Stimulated activated CD4-positive, alpha-beta T cell treated with anti-CD3 and anti-CD28 coated beads, Interleukin-1b, Interleukin-23, amount 100 ng/mL, for 1 hour (primary cell): Measurements from ENCODE around the gene FHIT.

Experiments
- DNase-seq, 2 donors: peaks; one replicate each; pipeline ENCODE4 v3.0.0-alpha.2; 2020; ENCODE audit warnings: low read depth in 2 of 2

The FHIT gene

DNA sequence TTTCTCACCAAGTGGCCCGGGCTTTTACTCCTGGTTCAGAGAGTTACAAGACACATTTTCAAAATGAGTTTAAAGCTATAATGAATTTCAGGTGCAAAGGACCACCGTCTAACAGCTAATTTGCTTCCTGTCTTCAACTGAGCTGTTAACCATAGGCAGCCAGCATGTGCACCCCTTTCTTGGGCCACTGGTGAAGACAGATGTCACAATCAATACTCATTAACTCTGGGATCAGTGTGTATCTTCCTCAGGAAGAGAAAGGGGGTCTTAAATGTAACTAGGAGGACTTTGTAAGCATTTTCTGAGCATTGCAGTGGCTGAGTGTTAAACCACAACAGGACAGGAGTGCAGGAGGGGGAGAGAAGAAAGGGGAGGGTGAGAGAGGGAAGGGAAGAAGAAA, 1450.8 kb downstream of the FHIT start:
- DNase-seq: no peak

DNA sequence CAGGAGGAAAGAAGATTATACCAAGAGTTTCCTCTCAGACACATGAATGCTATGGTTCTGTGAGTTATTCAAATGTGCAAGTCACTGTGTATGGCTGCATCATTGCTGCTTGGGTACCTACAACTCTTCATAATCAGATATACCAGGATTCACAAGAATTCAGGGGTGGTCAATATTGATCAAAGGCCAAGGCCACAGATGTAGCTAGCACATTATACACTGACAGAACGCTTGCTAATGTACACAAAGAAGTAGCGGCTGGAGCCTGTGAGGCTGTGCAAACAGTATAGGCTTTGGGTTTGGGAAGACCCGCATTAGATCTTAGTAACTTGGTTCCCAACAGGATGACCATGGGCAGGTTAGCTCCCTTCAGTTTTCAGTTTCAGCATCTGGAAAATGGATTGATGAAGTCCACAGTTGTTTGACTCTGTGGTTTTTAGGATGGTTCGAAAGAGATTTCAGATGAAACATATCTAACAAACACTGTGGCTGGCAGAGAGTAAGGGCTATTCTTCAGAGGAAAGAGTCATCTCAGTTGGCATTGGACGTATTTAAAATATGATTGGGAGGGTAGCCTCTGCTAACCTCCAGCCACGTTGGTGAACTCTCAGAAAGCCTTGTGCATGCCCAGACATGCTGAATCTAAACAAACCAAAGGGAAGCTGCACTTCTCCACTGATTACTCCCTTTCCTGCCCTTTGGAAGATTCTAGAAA, 1452.7 kb downstream of the FHIT start:
- no peak for DNase-seq

DNA sequence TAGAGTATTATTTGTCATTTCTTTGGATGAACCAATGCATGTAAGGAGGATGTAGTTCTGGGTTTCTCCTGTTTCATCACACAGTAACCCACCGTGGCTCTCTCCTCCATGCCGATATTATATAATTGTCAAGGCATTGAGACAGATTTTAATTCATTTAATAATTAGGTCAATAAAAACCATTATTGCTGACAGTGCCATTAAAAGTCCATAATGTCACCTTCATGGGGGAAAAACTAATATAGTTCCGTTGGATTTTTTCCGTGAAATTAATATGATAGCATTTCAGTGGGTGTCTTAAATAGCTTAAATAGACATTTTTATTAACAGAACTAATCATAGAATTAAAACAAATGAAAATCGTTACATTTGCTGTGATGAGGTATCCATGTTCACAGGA, 1453.7 kb downstream of the FHIT start:
- DNase-seq: no peak

DNA sequence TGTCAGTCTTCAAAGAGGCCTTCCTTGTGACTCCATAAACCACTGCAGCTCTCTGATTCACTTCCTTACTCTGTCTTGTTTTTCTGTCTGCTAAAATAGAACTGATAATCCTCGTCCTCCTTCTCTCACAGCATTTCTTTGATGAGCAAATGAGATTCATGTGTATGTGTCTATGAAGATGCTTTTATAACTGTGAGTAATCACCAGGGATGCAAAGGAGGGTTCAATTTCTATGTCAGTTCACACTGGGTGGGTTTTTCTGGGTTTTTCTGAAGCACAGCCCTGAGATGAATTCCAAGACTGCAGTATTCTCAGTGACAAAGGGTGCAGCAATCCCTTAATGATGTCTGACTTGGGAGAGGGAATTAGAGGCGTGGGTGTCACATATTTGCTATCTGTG, 1454.8 kb downstream of the FHIT start:
- no peak for DNase-seq

DNA sequence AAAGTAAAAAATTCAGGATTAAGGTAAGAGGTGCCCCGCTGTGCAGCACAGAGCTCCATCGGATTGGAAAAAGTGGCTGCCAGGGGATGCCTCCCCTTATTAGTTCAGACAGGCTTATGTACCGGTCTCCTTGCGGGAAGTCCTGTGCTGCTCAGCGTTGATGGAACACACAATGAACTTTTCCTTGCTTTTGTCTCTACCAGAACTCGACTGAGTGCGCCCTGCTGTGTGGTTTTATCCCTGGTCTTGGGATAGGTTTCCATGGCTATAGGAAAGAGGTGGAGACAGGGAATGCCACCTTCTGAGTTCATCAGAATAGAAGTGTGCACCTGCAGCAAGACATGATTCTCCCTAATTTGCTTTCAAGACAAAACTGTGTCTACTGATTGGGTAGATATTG, 1455.5 kb downstream of the FHIT start:
- DNase-seq: no peak

DNA sequence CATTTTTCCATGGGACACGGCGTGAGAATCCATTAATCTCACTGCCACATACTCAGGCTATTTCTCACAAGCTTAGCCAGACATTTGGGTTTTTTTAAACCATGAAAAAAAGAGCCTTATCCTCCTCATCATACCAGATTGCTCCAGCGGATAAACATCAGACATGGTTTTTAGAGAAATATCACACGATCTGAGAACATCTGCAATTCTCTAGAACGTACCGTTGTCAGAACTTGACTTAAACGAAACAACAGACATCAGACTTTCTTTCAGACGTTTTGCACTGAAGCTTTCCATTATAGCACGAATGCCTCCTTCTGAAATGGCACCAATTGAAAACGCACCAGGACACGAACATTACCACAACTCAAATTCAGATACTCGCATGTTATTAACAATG, 1457.3 kb downstream of the FHIT start:
- no peak for DNase-seq

DNA sequence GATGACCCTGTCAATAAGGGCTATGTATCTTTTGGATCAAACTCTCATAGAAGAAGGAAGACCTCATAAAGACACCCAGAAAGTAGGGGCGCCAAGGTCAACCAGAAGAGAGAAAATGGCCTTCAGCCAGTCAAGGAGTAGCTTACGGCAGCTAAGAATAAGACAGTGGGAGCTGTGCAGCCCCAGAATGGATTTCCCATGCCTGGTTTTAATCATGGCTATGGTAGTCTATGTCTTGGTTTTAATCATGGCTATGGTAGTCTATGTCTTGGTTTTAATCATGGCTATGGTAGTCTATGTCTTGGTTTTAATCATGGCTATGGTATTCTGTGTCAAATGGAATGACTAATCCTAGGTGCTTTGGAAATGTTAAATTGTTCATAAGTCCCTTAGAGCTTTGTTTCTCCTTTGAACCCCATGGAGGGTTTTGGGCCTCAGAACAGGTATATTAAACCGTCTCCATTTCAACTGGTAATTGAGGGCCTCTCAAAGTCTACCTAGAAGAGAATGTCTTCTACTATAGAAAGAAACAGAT, 1459.4 kb downstream of the FHIT start:
- DNase-seq: no peak

DNA sequence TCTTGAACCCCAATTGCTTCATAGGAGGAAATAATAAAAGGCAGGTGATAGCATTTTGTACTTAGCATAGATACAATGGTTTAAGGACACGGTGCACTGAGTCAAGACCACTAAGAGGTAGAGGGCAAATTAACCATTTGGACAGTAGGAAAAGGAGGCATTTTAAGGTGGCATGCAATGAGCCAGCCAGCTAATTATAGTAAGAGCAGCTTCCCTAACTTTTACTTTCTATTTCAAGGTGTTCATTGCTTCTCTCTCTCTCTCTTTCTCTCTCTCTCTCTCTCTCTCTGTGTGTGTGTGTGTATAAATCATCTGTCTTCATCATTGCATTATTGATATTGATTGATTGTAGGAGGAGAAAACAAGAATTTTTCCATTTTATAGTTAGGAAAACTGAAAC, 1461.0 kb downstream of the FHIT start:
- DNase-seq: no peak

DNA sequence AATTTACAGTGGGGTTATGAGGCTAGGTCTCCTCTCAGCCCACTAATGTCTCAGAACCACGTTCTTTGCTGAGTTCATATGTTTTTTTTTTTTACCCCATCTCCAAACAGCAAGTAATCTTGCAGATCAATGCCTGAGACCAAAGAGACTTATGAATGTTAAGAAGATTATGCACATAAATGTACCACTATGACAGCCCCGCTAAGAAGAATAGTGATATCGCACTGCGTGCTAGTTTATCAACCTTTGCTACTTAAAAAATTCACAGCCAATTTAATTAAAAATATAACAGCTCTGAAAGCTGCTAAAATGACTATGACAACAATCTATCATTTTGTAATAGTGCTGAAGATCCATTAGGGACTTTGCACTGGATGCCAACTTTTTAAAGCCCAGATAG, 1462.5 kb downstream of the FHIT start:
- DNase-seq: no peak

DNA sequence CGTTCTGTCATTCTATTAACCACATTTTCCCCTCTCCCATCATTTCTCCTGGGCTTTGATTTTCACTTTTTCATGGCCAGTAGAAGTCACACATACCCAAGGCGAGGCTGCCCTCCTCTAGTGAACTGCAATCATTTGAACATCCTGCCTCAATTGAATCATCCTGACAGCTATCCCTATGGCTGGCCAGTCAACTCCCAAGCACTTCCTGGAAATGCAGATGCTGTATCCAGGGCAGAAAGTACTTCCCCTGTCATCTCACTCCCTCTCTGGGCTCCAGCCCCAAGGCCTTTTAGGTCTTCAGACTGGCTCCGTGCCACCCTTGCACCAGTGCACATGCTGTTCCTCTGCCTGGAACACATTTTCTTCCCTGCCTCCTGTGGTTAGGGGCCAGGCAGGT, 1463.1 kb downstream of the FHIT start:
- DNase-seq: no peak

DNA sequence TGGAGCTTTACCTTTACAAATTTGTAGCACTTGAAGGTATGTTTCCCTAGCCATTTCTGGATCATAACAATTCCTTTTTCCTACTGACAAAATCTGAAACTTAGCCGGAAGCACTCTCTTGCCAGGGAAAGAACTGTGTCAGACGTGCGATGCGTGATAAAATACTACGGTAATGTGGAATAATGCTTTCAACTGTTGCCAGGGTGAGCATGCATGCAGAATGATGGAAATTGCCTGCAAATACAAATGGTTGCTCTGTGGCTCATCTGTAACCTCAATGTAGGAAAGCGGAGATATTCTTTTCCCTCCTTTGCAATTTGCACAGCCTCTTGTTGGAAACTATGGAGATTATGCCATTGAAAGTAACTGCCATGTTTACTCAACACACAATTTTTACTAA, 1464.9 kb downstream of the FHIT start:
- no peak for DNase-seq

DNA sequence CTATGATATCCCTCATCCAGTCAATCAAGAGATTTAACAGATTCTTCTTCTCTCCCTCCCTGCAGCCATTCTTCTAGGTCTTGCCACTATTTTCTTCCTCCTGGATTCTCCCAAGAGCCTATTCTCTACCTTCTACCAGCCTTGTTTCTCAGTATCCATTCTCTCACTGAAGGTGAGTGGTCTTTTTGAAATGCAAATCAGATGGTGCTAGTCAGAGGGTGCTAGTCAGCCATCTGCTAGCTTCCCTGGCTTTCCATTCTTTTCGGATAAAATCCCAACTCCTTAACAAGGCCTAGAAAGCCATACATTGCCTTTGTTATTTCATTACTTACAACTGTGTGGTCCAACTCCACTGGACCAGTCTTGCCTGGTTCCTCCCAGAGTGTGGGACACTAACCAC, 1467.1 kb downstream of the FHIT start:
- DNase-seq: no peak

DNA sequence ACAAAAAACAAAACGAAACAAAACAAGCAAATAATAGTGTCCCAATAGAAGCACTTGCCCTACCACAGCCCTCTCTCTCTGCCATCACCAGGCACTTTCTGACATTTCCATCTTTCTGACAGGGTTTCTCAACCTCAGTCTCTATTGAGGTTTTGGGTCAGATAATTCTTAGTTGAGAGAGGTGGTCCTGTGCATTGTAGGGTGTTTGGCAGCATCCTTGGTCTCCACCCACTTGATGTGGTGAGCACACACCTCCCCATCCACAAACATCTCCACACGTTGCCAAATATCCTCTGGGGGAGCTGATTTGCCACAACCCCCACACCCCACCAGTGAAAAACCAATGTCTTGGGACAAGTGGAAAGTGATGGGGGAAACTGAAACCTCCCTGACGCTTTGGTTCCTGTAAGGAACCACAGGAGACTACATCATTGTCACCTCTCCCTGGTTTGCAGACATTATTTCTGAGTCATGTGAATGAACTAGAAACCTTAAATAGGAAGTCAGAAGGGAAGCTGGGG, 1467.7 kb downstream of the FHIT start:
- no peak for DNase-seq

DNA sequence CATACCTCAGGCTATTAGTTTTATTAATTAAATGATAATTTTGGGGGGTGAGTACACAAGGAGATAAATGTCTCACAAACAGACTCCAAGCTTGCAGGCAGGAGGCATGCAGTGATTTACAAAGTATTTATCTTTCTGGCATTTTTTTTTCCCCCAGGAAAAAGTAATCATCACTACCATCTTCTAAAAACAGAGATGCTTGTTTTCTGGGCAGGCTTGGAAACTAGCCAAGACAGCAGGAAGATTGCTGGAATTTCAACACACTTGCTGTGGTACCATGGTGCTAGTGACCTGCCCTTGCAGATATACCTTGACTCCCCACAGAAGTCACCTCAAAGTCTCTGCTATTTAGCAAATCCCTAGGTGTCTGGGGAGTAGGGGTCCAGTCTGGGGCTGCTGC, 1468.6 kb downstream of the FHIT start:
- DNase-seq: no peak

DNA sequence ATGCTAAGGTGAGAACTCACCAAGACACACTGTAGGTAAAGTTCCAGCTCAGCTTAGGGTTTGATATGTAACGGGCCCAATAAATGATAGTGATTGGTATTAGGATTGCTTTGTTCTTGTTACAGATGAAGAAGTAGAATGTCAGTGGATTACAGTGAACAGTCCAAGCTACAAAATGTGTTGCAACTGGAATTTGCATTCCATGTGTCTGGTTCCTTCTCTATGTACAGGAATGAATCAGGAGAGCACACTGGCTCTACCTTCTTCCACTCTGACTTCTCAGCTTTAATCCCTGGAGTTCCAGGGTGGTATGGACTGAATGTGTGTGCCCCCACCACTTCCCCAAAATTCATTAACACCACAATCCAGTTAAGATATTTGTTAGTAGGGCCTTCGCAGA, 1471.0 kb downstream of the FHIT start:
- DNase-seq: no peak

DNA sequence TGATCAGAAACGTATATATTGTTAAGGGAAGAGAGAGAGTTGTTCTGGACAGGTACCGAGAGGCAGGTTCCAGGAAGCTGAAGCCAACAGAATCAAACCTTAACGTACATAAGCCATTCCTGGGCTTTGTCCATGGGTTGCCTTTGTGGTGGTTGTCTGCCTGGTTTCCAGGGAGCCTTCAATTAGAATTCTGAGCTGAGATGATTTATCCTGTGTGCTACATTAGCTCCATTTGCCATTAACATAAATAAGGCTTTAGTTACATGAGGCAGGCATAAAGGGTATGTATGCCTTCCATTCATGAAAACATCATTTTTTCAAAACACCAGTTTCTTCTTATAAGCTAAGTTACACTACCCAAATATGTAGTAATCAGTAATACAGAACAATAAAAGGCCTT, 1472.0 kb downstream of the FHIT start:
- no peak for DNase-seq

DNA sequence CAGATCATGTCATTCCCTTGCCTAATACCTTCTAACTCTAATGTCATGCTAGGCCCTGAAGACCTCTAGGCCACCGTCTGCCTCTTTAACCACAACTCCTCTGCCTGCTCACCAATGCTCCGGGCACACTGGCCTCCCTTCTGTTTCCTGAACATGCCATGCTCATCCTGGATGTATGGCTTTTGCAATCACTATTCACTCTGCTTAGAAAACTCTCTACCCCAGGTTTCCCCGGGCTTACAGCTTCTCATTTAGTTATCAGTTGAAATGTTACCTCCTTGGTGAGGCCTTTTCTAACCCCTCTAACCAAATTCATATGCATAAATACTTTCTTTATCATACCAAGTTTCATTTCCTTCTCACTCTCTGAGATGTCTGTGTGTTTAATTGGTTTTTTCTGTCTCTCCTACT, 1473.6 kb downstream of the FHIT start:
- DNase-seq: no peak

DNA sequence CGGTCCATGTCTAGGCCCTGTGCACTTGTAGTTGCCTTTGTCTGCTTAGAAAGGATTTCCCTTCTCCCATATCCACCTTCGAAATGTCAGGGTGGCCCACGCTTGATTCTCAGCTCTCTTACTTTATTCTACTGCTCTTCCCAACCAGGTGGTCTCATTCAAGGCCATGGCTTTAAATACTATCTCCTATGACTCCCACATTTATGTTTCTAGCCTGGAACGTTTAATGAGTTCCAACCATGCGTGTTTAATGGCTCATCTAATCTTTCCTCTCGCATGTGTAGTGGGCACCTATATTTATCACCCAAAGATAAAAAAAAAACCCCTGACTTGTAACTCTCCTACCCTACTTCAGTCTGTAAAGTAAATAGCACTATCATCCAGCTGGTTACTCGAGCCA, 1474.2 kb downstream of the FHIT start:
- no peak for DNase-seq

DNA sequence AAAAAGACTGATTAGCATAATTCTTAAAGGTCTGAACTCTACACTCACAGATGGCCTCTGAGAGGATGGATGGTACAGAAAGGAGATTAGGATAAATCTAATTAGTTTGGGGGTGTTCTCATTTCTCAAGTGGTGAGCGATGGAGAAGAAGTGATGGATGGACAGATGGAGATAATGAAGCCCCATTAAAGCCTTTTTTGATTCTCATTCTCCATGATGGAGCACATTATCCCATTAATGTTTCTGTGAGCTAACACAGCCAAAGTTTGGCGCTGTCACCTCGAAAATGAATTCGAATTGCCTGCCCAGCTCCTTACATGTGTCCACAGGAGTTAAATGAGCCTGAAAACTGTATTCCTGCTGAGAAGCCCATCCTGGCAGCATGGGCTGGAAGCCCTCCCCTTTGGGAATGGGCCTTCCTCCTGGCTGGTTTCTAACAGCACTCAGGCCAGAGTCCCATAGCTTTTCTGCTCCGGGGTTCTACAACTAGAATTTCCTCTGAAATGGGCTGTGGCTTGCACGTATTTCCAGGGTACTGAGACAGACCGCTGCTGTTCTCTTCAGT, 1475.4 kb downstream of the FHIT start:
- DNase-seq: no peak

DNA sequence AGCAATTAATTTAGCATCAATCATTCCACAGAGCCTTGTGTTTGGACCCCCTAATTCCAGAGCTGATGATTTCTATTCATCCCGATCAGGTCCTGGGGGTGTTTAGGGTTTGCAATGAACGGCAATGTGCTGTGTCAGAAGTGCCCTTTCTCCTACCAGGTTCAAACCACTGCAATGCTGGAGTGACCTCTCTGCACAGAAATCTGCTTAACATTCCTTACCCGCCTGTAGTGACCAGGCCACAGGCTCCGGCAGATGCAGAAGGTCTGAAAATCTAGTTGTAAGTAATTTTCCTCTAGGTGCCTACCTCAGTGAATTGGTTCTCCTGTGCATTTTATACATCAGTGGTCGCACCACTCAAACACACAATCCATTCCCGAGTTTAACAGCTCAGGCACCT, 1476.1 kb downstream of the FHIT start:
- DNase-seq: no peak

DNA sequence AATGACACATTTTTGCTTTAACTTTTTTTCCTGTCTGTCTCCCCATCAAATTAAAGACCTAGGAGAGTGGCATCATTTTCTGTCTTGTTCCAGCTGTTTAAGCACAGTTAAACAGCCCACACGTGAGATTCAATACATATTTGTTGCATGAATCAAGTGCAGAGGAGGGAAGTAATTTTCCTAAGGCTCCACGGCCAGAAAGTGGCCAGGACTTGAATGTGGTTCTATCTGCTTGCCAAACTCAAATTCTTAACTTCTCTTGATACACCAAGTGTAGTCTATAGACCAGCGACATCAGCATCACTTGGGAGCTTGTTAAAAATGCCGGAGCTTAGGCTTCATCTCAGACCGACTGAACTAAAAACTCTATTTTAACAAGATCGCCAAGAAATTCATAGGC, 1476.6 kb downstream of the FHIT start:
- no peak for DNase-seq

DNA sequence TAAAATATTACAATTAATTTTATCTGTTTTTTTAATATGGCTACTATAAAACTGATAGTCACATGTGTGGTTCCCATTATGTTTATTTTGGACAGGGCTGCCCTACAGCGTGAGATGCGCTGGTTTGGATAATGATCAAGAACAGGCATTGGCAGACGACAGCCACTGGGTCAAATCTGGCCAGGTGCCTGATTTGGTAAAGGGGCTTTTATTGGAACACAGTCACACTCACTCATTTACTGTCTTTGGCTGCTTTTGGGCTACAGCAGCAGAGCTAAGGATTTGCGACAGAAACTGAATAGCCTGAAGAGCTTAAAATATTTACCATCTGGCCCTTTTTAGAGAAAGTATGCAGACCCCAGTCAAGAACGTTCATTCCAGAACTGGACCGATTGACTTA, 1477.3 kb downstream of the FHIT start:
- DNase-seq: no peak
